Smooth muscle cell (in vitro differentiated cells): ENCODE results near the gene AXIN2. TPM values are rescaled to one million over a fixed set of nuclear protein-coding genes. Genes with fewer than 3 reads are reported as not detected.
A peak's percentile ranks its signal among the peaks of the same experiment; 100 is the strongest.

ENCODE experiments used
- DNase-seq: peaks from one replicate; lab custom pipeline; 2025; ENCODE audit not compliant: unreplicated experiment; lab: John Stamatoyannopoulos, UW
- H2AFZ ChIP-seq: fragments of 200-600 bp; sonication (generic); 2 replicates; pipeline ENCODE4 v1.6.0; 2016; ENCODE audit warnings: antibody characterized with exemption, low read depth, mild to moderate bottlenecking
- H3F3A ChIP-seq: fragments of 200-600 bp; sonication (generic); 2 replicates; pipeline ENCODE4 v1.6.0; 2017; ENCODE audit warnings: antibody characterized with exemption, low read depth
- H3K27ac ChIP-seq: fragments of 200-600 bp; sonication (generic); 2 replicates; pipeline ENCODE4 v1.5.1; 2016; ENCODE audit warnings: low read depth, mild to moderate bottlenecking
- H3K27me3 ChIP-seq: fragments of 200-600 bp; sonication (generic); 2 replicates; pipeline ENCODE4 v1.6.1; 2016; ENCODE audit warnings: low read depth, mild to moderate bottlenecking
- H3K36me3 ChIP-seq: fragments of 200-600 bp; sonication (generic); 2 replicates; pipeline ENCODE4 v1.5.1; 2016; ENCODE audit warnings: low read depth
- H3K4me1 ChIP-seq: fragments of 200-600 bp; sonication (generic); 2 replicates; pipeline ENCODE4 v1.5.1; 2016; ENCODE audit warnings: low read depth
- H3K4me2 ChIP-seq: fragments of 200-600 bp; sonication (generic); 2 replicates; pipeline ENCODE4 v1.6.0; 2016; ENCODE audit warnings: mild to moderate bottlenecking
- H3K4me3 ChIP-seq: fragments of 200-600 bp; sonication (generic); 2 replicates; pipeline ENCODE4 v1.5.1; 2016; ENCODE audit warnings: mild to moderate bottlenecking
- H3K79me2 ChIP-seq: fragments of 200-600 bp; sonication (generic); 2 replicates; pipeline ENCODE4 v1.6.0; 2016; ENCODE audit warnings: low read depth, mild to moderate bottlenecking
- H3K9ac ChIP-seq: fragments of 200-600 bp; sonication (generic); 2 replicates; pipeline ENCODE4 v1.6.0; 2016; ENCODE audit warnings: low read depth
- H3K9me3 ChIP-seq: fragments of 200-600 bp; sonication (generic); replicated peaks from 2 replicates; pipeline ENCODE4 v1.5.1; 2016; ENCODE audit warnings: low read depth
- H4K20me1 ChIP-seq: fragments of 200-600 bp; sonication (generic); 2 replicates; pipeline ENCODE4 v1.6.0; 2016; ENCODE audit warnings: low read depth
- WGBS: methylation state at CpG from one replicate; pipeline ENCODE4 v1.1.7; 2016; ENCODE audit warnings: low lambda C conversion rate; 5-methylcytosine and 5-hydroxymethylcytosine counted together
- polyA plus RNA-seq: library from polyadenylated mRNA; unstranded; fragments of >200 nt; fragmentation: Nextera tagmentation; extraction: Ambion mirVana; gene quantifications from 2 replicates; pipeline ENCODE4 v1.2.1, GENCODE V29; 2016
- total RNA-seq: library from RNA; depleted of rRNA; stranded (reverse); fragments of >200 nt; gene quantifications from 2 replicates; pipeline ENCODE4 v1.2.3, GENCODE V29; 2014
- TF ChIP-seq, protein P1 (sequence below): fragments of 200-600 bp; sonication (generic); IDR thresholded peaks from 2 replicates; pipeline ENCODE4 v1.5.1; 2017; ENCODE audit warnings: borderline replicate concordance, mild to moderate bottlenecking, antibody characterized with exemption; ENCODE audit not compliant: insufficient read depth, poor library complexity, severe bottlenecking

Gene AXIN2
- total and polyA plus RNA-seq, 2 experiments from 2014 or later = 13.8 to 14.2 TPM

DNA sequence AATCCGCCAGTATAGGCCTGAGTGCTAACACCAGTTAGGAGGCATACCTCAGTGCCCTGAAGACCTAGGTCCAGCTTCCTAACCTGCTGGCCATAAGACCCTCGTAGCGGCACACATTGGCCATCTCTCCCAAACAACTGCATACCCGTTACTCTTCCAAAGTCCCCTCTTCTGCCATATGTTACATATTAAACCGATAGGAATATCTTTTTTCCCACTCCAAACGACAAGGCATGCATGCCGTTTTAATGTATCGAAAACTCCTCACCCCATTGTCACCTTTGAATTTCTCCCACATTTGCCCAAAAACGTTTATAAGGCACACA lies 721 bp upstream of the AXIN2 start:
- H3K27me3 ChIP-seq = no peaks in the 10 kb centered on the region
- peaks cover 26% of the 10 kb centered on the region for H3K4me1 ChIP-seq
- no peaks in the 10 kb centered on the region for H3K36me3 ChIP-seq
- H2AFZ ChIP-seq = no peak overlapping the region
- H3K27ac ChIP-seq = no peak overlapping the region
- peak overlapping the region; percentile 95 for H3K4me3 ChIP-seq
- no peaks in the 10 kb centered on the region for H3K9me3 ChIP-seq
- H3K4me2 ChIP-seq = peak overlapping the region; percentile 85
- no peaks in the 10 kb centered on the region for H4K20me1 ChIP-seq
- TF ChIP-seq, protein P1, sequence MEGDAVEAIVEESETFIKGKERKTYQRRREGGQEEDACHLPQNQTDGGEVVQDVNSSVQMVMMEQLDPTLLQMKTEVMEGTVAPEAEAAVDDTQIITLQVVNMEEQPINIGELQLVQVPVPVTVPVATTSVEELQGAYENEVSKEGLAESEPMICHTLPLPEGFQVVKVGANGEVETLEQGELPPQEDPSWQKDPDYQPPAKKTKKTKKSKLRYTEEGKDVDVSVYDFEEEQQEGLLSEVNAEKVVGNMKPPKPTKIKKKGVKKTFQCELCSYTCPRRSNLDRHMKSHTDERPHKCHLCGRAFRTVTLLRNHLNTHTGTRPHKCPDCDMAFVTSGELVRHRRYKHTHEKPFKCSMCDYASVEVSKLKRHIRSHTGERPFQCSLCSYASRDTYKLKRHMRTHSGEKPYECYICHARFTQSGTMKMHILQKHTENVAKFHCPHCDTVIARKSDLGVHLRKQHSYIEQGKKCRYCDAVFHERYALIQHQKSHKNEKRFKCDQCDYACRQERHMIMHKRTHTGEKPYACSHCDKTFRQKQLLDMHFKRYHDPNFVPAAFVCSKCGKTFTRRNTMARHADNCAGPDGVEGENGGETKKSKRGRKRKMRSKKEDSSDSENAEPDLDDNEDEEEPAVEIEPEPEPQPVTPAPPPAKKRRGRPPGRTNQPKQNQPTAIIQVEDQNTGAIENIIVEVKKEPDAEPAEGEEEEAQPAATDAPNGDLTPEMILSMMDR = no peak
- no peak for DNase-seq
- no peak overlapping the region for H3K9ac ChIP-seq
- WGBS = 65% methylated on average over 9 of the region's 9 CpGs
- peaks cover 7% of the 10 kb centered on the region for H3F3A ChIP-seq
- peaks cover 27% of the 10 kb centered on the region for H3K79me2 ChIP-seq

DNA sequence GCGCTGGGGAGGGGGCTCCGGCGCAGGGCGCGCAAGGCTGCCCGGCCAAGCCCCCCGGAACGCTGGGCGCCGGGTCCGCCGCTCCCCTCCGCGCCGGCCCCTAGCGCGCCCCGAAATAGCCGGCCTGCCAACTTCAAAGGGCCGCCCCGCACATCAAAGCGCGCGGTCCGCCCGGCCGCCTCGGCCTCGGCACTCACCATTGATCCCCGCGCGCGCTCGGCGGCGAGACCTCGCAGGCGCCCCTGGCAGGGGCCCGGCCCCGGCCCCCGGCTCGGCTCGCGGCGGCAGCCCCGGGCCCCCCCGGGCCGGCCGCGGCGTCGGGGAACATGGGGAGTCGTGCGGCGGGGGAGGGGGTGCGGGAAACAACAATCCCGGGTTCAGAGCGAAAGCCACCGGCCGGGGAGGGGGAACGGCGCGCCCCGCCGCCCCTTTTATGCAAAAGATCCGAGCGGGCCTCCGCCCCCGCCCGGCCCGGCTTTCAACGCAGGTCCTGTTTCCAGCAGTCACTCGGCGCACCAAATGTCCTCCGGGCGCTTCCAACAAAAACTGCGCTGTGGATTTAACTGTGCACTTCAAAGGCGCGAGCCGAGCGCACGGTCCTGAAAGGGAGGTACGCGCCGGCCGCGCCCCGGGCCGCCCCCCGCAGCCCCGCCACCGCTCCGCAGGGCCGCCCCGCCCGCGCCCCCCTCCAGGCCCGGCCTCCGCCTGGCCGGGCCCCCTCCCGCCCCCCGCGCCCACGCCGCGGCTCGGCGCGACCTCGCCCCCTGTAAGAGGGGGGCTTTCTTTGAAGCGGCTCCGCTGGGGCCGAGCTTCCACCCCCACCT lies 608 bp downstream of the AXIN2 start:
- Histone ChIP-seq H3K9me3 (no peaks in the 10 kb centered on the region), H3K4me2 (no peak overlapping the region), H3F3A (peaks cover 7% of the 10 kb centered on the region), H4K20me1 (no peaks in the 10 kb centered on the region), H3K27me3 (no peaks in the 10 kb centered on the region), H3K36me3 (no peaks in the 10 kb centered on the region), H3K4me1 (peaks cover 26% of the 10 kb centered on the region), H3K27ac (peak overlapping the region; percentile 96), H3K9ac (peak overlapping the region; percentile 94), H3K4me3 (peak overlapping the region; percentile 95), H3K79me2 (peaks cover 27% of the 10 kb centered on the region), H2AFZ (no peak overlapping the region)
- 1% methylated on average over 58 of the region's 113 CpGs for WGBS
- TF ChIP-seq, protein P1 = no peak
- peak; percentile 53 for DNase-seq

DNA sequence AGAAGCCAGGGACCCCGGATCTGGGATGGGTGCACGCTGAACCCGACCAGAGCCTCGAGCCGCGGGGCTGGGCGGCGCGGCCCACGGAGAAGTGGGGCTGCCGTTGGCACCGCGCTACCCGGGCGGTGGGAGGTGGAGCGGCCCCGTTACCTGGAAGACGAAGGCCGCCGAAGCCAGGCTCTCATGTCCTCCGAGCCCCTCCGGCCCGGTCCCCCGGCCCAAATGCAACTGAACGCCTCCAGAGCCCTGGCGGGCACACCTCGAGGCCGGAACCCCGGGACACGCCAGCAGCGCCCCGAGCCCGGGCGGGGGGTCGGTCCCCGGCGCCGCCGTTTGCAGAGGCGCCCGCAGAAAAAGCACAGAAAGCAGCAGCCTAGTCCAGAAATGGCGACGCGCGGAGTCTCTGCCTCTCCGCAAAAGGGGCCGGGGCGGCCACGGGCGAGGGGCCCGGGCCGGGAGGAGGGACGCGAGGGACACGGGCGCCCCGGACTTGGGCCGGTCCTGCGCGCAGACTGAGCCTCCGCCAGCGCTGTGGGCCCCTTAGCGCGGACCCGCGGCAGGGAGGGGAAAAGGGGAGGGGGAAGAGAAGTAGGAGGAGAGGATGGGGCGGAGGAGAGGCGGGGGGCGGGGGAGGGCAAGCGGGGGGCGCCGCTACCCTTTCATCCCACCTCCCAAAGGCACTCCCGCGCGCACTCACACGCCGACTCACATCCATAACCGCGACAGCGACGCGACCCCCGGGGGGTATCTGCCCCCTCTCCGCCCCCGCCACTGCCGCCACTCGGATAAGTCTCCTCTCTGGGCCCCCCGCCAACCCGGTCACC lies 1.4 kb downstream of the AXIN2 start:
- peaks cover 7% of the 10 kb centered on the region for H3F3A ChIP-seq
- peaks cover 27% of the 10 kb centered on the region for H3K79me2 ChIP-seq
- H3K27me3 ChIP-seq = no peaks in the 10 kb centered on the region
- H3K4me1 ChIP-seq = peaks cover 23% of the 10 kb centered on the region
- peak overlapping the region; percentile 70 for H3K9ac ChIP-seq
- H3K27ac ChIP-seq = peak overlapping the region; percentile 52
- TF ChIP-seq, protein P1 = no peak
- H3K4me2 ChIP-seq = no peak overlapping the region
- H3K4me3 ChIP-seq = peak overlapping the region; percentile 95
- H2AFZ ChIP-seq = peak overlapping the region; percentile 52
- H4K20me1 ChIP-seq = no peaks in the 10 kb centered on the region
- H3K36me3 ChIP-seq = no peaks in the 10 kb centered on the region
- WGBS = 1% methylated on average over 68 of the region's 89 CpGs
- DNase-seq = peak; percentile 31
- H3K9me3 ChIP-seq = no peaks in the 10 kb centered on the region
